SK-N-SH (cell line): ENCODE measurements around the gene RASGRF2. TPM values are rescaled to one million over a fixed set of nuclear protein-coding genes. Genes with fewer than 3 reads are reported as not detected.

Experiments
- CTCF ChIA-PET: fragments of 300-600, 350-600 bp; formaldehyde crosslinking; extraction: SDS; loops from one replicate; lab custom pipeline; 2021; lab: Yijun Ruan, JAX
- POLR2A ChIA-PET: fragments of 350-600 bp; sonication (Branson Sonifier 250); formaldehyde crosslinking; extraction: SDS; loops from one replicate; lab custom pipeline; 2020; ENCODE audit warnings: antibody characterized with exemption, inconsistent platforms; lab: Yijun Ruan, JAX
- DNase-seq: peaks from one replicate; pipeline ENCODE4 v3.0.0; 2012
- H2AFZ ChIP-seq: fragments of 200-600 bp; sonication (generic); 2 replicates; pipeline ENCODE4 v1.8.1; 2016; ENCODE audit warnings: antibody characterized with exemption, mild to moderate bottlenecking, low read depth
- H3F3A ChIP-seq: fragments of 200-600 bp; sonication (generic); replicated peaks from 2 replicates; pipeline ENCODE3; 2016; ENCODE audit warnings: antibody characterized with exemption, mild to moderate bottlenecking; ENCODE audit not compliant: insufficient read depth
- H3K27ac ChIP-seq, 2 experiments: fragments of 200-500 bp in 1 of 2; fragments of 200-600 bp in 1 of 2; sonication (Bioruptor generic) in 1 of 2; sonication (generic), shearing (Covaris generic) in 1 of 2; 2 replicates each; pipeline versions ENCODE4 v1.5.1 to v1.6.1; 2014 to 2016; ENCODE audit warnings: low read depth in 2 of 2, inconsistent platforms in 1 of 2, low read length in 1 of 2, mild to moderate bottlenecking in 1 of 2, mixed read lengths in 1 of 2
- H3K27me3 ChIP-seq: fragments of 200-600 bp; sonication (generic), shearing (Covaris generic); 2 replicates; pipeline ENCODE4 v1.6.1; 2016; ENCODE audit warnings: mixed run types; ENCODE audit not compliant: insufficient read depth
- H3K36me3 ChIP-seq, 2 experiments: fragments of 200-500 bp in 1 of 2; fragments of 200-600 bp in 1 of 2; sonication (Bioruptor generic) in 1 of 2; sonication (generic) in 1 of 2; replicated peaks in 1 of 2; 2 replicates each; pipeline versions ENCODE3 to v1.5.1; 2014 to 2016; ENCODE audit warnings: low read length in 1 of 2, mild to moderate bottlenecking in 1 of 2; ENCODE audit not compliant: insufficient read depth in 2 of 2, control insufficient read depth in 1 of 2
- H3K4me1 ChIP-seq, 2 experiments: fragments of 200-500 bp in 1 of 2; fragments of 200-600 bp in 1 of 2; sonication (Bioruptor generic) in 1 of 2; sonication (generic), shearing (Covaris generic) in 1 of 2; 2 replicates each; pipeline versions ENCODE4 v1.5.1 to v1.6.1; 2014 to 2016; ENCODE audit warnings: low read depth in 1 of 2, low read length in 1 of 2, mixed run types in 1 of 2; ENCODE audit not compliant: insufficient read depth in 2 of 2, control insufficient read depth in 1 of 2
- H3K4me2 ChIP-seq: fragments of 200-600 bp; sonication (generic), shearing (Covaris generic); 2 replicates; pipeline ENCODE4 v1.6.1; 2017; ENCODE audit warnings: mixed run types
- H3K4me3 ChIP-seq, 2 experiments: fragments of 200-500 bp in 1 of 2; fragments of 200-600 bp in 1 of 2; sonication (Bioruptor generic) in 1 of 2; sonication (generic), shearing (Covaris generic) in 1 of 2; 2 replicates each; pipeline versions ENCODE4 v1.5.1 to v1.8.1; 2014 to 2016; ENCODE audit warnings: low read depth in 2 of 2, inconsistent platforms in 1 of 2, low read length in 1 of 2, mild to moderate bottlenecking in 1 of 2, mixed read lengths in 1 of 2, moderate library complexity in 1 of 2
- H3K79me2 ChIP-seq: fragments of 200-600 bp; sonication (generic); 2 replicates; pipeline ENCODE4 v1.8.1; 2017; ENCODE audit warnings: mild to moderate bottlenecking; ENCODE audit not compliant: insufficient read depth
- H3K9ac ChIP-seq: fragments of 200-600 bp; sonication (generic); 2 replicates; pipeline ENCODE4 v1.6.1; 2017; ENCODE audit warnings: mixed run types
- H3K9me2 ChIP-seq: fragments of 200-600 bp; sonication (generic); 2 replicates; pipeline ENCODE4 v1.6.1; 2017; ENCODE audit warnings: mixed run types
- H3K9me3 ChIP-seq: fragments of 200-600 bp; sonication (generic); 2 replicates; pipeline ENCODE4 v1.6.1; 2017; ENCODE audit warnings: mixed run types, mild to moderate bottlenecking, moderate library complexity
- H4K20me1 ChIP-seq: fragments of 200-600 bp; sonication (generic); 2 replicates; pipeline ENCODE4 v1.6.1; 2017; ENCODE audit warnings: mild to moderate bottlenecking, mixed run types; ENCODE audit not compliant: insufficient read depth
- CTCF ChIP-seq: fragments of 200-600 bp; sonication (generic); IDR thresholded peaks from 2 replicates; pipeline ENCODE4 v1.6.1; 2017; ENCODE audit warnings: antibody characterized with exemption, mild to moderate bottlenecking, moderate library complexity
- FOSL2 ChIP-seq: IDR thresholded peaks from 2 replicates; pipeline ENCODE4 v1.4.0; 2012; ENCODE audit warnings: low read depth, mild to moderate bottlenecking, moderate library complexity, borderline replicate concordance
- GABPA ChIP-seq: IDR thresholded peaks from 2 replicates; pipeline ENCODE4 v1.4.0; 2012; ENCODE audit warnings: low read depth, mild to moderate bottlenecking
- IRF3 ChIP-seq: fragments of 150-350 bp; IDR thresholded peaks from 2 replicates; pipeline ENCODE4 v1.6.1; 2016; ENCODE audit warnings: mild to moderate bottlenecking, low read depth, low read length
- JUND ChIP-seq: IDR thresholded peaks from 2 replicates; pipeline ENCODE4 v1.4.0; 2012
- MEF2A ChIP-seq: IDR thresholded peaks from 2 replicates; pipeline ENCODE4 v1.4.0; 2012; ENCODE audit warnings: low read depth, borderline replicate concordance
- NRF1 ChIP-seq: IDR thresholded peaks from 2 replicates; pipeline ENCODE4 v1.6.1; 2012; ENCODE audit warnings: low read depth, mild to moderate bottlenecking, low read length
- RCOR1 ChIP-seq: fragments of 150-350 bp; IDR thresholded peaks from 2 replicates; pipeline ENCODE4 v1.6.1; 2017; ENCODE audit warnings: antibody characterized with exemption, low read length
- RFX5 ChIP-seq: IDR thresholded peaks from 2 replicates; pipeline ENCODE4 v1.6.1; 2012; ENCODE audit warnings: mild to moderate bottlenecking, improper control_type of control experiment, low read length
- SIN3A ChIP-seq: IDR thresholded peaks from 2 replicates; pipeline ENCODE4 v1.6.1; 2012; ENCODE audit warnings: low read depth, mild to moderate bottlenecking, low read length, moderate library complexity, borderline replicate concordance
- TAF1 ChIP-seq: IDR thresholded peaks from 2 replicates; pipeline ENCODE4 v1.6.1; 2012; ENCODE audit warnings: low read depth, mild to moderate bottlenecking, low read length, moderate library complexity, borderline replicate concordance
- USF1 ChIP-seq: IDR thresholded peaks from 2 replicates; pipeline ENCODE4 v1.4.0; 2012; ENCODE audit warnings: low read depth, borderline replicate concordance
- USF2 ChIP-seq: fragments of 150-350 bp; IDR thresholded peaks from 2 replicates; pipeline ENCODE4 v1.6.1; 2017; ENCODE audit warnings: antibody characterized with exemption, low read length, low read depth, borderline replicate concordance
- ZBTB33 ChIP-seq: IDR thresholded peaks from 2 replicates; pipeline ENCODE4 v1.4.0; 2012; ENCODE audit warnings: low read depth, borderline replicate concordance
- WGBS: methylation state at CpG from one replicate; pipeline ENCODE4 v1.1.6; 2017; ENCODE audit warnings: low lambda C conversion rate; 5-methylcytosine and 5-hydroxymethylcytosine counted together
- polyA plus RNA-seq, 3 experiments: library from polyadenylated mRNA; depleted of rRNA; stranded (reverse); fragments of >200 nt; gene quantifications; 2 replicates each; pipeline ENCODE4 v1.2.3, GENCODE V29; 2012

The RASGRF2 gene
- polyA plus RNA-seq, 1 of the 3 experiments (the other 2 are of a cell fraction), result under 0.01 TPM

GRCh38 chr5:81249240-81249639 lies 289.1 kb downstream of the RASGRF2 start:
- Histone ChIP-seq H3K4me2 (no peak overlapping the region), H3K4me3 (no peak overlapping the region), H3K36me3 (peaks cover 6 to 7% of the 10 kb centered on the region in 2 experiments), H2AFZ (no peak overlapping the region), H3F3A (peaks cover 3% of the 10 kb centered on the region), H3K27ac (no peak overlapping the region), H3K79me2 (no peaks in the 10 kb centered on the region), H3K9ac (no peak overlapping the region), H3K9me3 (no peaks in the 10 kb centered on the region), H3K9me2 (no peaks in the 10 kb centered on the region), H4K20me1 (no peaks in the 10 kb centered on the region), H3K4me1 (peaks cover 0 to 15% of the 10 kb centered on the region in 2 experiments; a peak in 1 of 4 replicates), H3K27me3 (no peaks in the 10 kb centered on the region)
- CTCF ChIA-PET, result interaction anchor here (2.4 kb wide), 1 partner anchor 51 kb away, joined by 9 read pairs; no protein-coding TSS in a partner anchor
- 96% methylated on average over 4 of the region's 4 CpGs for WGBS
- no peak for DNase-seq
- TF ChIP-seq USF2 (no peak), GABPA (no peak), TAF1 (no peak), JUND (no peak), IRF3 (no peak)
- POLR2A ChIA-PET, result no interaction called here

GRCh38 chr5:81250004-81250403 lies 289.8 kb downstream of the RASGRF2 start:
- no peak for DNase-seq
- H3K4me3 ChIP-seq, result no peak overlapping the region
- peaks cover 0 to 15% of the 10 kb centered on the region in 2 experiments; a peak in 1 of 4 replicates for H3K4me1 ChIP-seq
- POLR2A ChIA-PET, result no interaction called here
- H3K27ac ChIP-seq, result no peak overlapping the region
- H3K27me3 ChIP-seq, result no peaks in the 10 kb centered on the region
- peaks cover 3% of the 10 kb centered on the region for H3F3A ChIP-seq
- no peak for TF ChIP-seq SIN3A
- TF ChIP-seq CTCF, result no peak
- no peak for TF ChIP-seq TAF1
- TF ChIP-seq MEF2A, result no peak
- no peak for TF ChIP-seq RCOR1
- TF ChIP-seq ZBTB33, result no peak
- no peak for TF ChIP-seq USF1
- no peak for TF ChIP-seq NRF1
- TF ChIP-seq USF2, result no peak
- TF ChIP-seq GABPA, result no peak
- no peak for TF ChIP-seq FOSL2
- no peak for TF ChIP-seq RFX5
- H3K36me3 ChIP-seq, result peaks cover 6 to 7% of the 10 kb centered on the region in 2 experiments
- H4K20me1 ChIP-seq, result no peaks in the 10 kb centered on the region
- H3K79me2 ChIP-seq, result no peaks in the 10 kb centered on the region
- CTCF ChIA-PET, result interaction anchor here (0.7 to 2.4 kb wide), 4 partner anchors 9 to 1915 kb away, joined by 3 to 9 read pairs (median 4); no protein-coding TSS in a partner anchor
- no peak overlapping the region for H3K9ac ChIP-seq
- 93% methylated on average over 1 of the region's 1 CpG for WGBS
- H3K9me2 ChIP-seq, result no peaks in the 10 kb centered on the region
- H3K9me3 ChIP-seq, result no peaks in the 10 kb centered on the region
- H2AFZ ChIP-seq, result no peak overlapping the region
- no peak overlapping the region for H3K4me2 ChIP-seq
